GM12873 (cell line): ENCODE measurements around the gene IGSF1.

Source experiments
- CTCF ChIP-seq: IDR thresholded peaks from 2 replicates; pipeline ENCODE4 v1.5.1; 2012; ENCODE audit warnings: low read depth, mild to moderate bottlenecking, moderate library complexity, low read length, control low read depth; ENCODE audit not compliant: insufficient read depth; ENCODE audit errors: missing control alignments

Gene IGSF1

GRCh38 chrX:131262200-131262599, 26.9 kb downstream of the IGSF1 start:
- TF ChIP-seq CTCF, result no peak

DNA sequence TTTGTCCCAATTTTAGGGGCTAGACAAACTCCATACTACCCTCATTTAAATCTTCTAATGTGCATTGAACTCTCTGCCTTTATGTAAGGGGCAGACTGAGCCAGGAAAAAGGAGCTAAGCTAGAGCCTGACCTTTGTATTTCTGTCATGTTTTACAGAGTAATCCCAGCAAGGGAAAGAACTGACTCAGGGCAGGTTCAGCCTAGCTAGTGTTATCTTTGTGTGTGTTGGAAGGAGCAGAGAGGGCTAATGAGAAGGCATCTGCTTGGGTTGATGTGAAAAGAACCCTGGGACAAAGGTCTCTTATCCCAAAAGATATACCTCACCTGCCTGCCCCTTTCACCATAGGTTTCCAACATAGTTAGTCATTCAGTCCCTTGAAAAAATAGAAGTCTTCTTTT, 31.7 kb downstream of the IGSF1 start:
- TF ChIP-seq CTCF, result no peak

DNA sequence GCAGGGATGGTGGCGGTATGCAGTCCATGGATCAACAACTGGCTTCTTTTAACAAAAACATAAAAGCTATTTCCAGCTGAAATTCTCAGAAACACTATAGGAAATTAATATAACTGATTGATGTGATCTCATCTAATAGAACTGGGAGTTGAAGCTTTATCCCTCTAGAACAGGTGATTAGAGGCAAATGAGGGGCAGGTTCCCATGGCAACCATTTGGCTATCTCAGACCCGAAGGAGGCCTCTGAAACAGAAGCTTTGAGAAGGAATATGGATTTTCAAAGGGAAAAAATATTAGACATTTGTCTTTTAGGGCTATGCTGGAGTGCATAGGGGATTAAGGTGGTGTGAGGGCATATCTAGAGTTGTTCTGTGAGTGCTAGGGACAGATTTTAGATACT, 50.0 kb downstream of the IGSF1 start:
- TF ChIP-seq CTCF, result no peak

DNA sequence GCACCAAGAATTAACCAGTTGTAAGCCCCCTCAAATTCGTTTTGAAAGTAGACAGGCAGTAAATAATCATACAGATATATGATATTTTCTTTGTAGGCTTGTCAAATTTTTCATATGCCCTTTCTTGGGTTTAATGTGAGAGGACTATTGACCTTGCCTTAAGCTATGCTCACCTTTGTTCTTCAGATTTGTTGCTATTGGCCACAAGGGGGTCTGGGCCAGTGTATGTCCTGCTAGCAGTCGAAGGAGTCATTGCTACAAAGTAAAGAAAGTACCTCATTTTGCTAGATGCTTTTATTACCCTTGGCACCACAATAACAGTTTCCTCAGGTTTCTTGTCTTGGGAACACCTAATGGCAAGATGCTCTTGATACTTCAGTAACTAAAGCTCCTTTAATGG, 51.7 kb downstream of the IGSF1 start:
- TF ChIP-seq CTCF, result no peak

- TF ChIP-seq CTCF, result no peak
Measured at GRCh38 chrX:131235768-131236545, 53.1 kb downstream of the IGSF1 start.

DNA sequence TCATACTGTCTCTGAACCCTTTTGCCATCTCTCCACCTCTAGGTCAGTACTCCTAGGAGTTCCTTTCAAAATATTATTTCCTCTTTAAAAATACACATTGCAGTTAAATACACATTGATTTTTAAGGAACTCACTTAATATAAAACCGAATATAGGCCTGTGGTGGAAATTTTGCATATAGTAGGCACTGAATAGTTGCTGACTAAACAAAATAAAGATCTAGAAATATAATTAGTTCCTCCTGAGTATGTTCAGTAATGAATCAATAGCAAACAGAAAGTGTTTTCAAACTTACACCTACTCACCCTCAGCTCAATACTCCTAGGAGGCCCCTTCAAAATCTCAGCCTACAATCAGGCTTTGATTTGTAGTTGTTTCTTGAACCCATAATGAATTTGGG, 61.5 kb downstream of the IGSF1 start:
- TF ChIP-seq CTCF, result no peak

DNA sequence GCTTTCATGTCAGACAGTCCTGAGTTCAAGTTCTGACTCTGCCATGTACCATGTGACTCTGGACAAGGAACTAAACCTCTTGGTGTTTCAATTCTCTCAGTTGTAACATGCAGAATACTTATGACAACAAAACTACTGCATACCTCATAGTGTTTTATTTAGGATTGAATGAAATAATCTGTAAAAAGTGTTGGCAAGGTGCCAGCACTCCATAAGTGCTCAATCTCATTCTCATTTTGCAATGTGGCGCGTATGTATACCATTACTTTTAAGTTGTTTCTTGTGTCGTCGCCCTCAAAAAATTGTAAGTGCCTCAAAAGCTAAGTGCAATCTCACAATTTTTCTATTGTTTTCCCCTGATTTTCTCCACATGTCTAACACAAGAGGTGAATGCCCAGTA, 62.5 kb downstream of the IGSF1 start:
- no peak for TF ChIP-seq CTCF
